Activated T-cell treated with anti-CD3 and anti-CD28 coated beads, Interleukin-2, amount 50 U/mL, for 48 hours (primary cell): Measurements from ENCODE around the gene DDX47.

Source experiments
- DNase-seq, 2 experiments: peaks; one replicate each; pipeline ENCODE4 v3.0.0-alpha.2; 2020

Gene DDX47

GRCh38 chr12:12813120-12814101, at the start of gene DDX47:
Gene DDX47, plus strand, starts transcription at chr12:12813346. Its CDS starts 22 bp downstream, at chr12:12813368.
- DNase-seq: peak; percentile 99

DNA sequence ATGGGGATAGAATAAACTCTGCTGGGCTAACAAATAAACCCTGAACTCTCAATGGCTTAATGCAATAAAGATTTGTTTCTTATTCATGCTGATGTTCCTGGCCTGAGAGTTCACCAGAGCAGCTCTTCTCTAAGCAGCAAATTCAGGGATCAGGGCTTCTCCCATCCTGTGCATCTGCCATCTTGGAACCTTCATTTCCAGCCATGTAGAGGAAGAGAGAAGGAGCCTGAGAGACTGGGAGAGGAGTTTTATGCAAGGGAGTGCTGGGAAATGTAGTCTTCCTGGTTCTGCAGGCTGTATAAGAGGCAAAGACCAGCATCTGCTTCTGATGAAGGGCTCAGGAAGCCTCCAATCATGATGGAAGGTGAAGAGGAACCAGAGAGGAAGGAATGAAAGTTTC, 48.3 kb upstream of the DDX47 start:
- DNase-seq: no peak

DNA sequence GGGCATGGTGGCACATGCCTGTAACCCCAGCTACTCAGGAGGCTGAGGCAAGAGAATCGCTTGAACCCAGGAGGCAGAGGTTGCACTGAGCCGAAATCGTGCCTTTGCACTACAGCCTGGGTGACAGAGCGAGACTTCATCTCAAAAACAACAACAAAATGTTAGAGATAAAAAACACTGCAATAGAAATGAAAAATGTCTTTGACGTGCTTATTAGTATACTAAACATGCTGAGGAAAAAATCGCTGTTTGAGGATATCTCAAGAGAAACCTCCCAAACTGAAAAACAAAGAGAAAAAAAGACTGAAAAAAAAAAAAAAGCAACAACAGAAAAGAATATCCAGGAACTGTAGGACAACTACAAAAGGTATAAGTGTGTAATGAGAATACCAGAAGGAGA, 42.9 kb upstream of the DDX47 start:
- no peak for DNase-seq

DNA sequence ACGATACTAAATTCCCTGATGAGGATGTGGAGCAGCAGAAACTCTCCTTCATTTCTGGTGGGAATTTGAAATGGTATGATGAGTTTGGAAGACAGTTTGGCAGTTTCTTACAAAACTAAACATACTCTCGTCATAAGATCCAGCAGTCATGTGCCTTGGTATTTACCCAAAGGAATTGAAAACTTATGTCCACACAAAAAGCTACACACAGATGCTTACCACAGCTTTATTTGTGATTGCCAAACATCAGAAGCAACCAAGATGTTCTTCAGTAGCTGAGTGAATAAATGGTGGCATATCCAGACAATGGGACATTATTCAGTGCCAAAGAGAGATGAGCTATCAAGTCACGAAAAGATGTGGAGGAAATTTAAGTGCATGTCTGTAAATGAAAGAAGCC, 38.4 kb upstream of the DDX47 start:
- no peak for DNase-seq

DNA sequence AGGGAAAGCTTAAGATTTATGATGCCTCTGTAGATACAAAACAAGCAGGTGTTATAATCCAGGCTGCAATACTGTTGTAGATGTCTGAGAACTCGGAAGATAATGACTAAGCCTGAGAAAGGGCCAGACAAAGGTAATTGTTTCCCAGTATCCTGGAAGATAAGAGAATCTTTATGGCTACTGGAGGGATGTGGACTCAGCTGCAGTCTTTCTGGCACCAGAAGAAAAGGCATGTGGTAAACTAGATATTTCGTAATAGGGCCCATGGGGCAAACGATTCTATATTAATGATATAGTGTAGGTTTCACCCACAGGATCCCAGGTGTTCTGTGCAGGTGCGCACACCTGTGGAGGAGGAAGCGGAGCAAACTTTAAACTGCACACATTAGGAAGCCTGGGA, 36.9 kb upstream of the DDX47 start:
- DNase-seq: no peak

DNA sequence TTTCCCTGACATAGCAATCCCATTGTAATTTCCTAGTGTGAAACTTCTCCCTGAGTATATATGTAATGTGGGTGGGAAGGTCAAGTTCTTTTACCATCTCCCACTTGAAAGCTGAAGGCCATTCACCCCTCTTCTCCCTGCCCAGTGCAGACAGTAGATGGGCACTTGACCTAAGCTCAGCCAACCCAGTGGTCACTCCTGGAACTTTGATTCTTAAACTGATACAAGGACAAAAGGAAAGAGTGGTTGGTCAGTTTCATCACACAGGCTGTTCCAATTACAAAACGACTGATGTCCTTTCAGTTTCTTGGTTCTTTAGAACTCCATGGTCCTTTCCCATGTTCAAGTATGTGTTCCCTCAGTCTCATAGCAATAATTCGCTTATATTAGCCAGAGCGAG, 36.1 kb upstream of the DDX47 start:
- no peak for DNase-seq

- DNase-seq: no peak
These were observed 34.1 kb upstream of the DDX47 start for GRCh38 chr12:12779007-12779406.

DNA sequence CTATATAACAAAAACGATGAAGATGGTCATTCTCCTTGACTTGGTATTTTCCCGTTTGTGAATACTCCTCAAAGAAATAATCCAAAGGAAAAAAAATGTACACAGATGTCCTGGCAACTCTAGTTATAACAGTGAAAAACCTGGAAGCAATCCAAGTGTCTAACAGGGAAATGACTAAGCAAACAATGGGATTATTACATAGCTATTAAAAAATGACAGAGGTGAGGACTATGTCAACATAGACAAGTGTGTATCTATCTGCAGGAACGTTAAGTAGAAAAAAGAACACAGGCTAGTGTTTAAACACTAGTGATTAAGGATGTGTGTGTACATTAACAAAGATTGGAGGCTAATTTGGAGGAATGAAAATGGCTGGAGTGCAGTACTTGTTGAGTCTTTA, 33.6 kb upstream of the DDX47 start:
- no peak for DNase-seq

DNA sequence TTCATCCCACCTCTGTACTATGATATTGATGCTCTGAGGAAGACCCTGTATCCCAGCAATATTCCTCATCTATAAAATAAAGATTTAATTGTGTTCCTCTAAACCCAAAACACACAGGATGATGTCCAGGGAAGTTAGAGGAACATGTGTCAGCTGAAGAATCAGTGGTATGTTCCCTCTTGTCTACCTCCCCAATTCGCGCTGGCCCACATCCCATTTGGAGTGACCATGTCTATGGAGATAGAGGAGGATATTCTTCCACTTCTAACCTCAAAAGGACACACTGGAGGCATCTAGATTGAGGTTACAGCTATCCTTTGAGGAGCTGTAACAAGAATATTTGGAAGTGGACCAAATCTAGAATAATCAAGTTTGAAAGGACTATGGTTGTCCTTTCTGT, 29.0 kb upstream of the DDX47 start:
- DNase-seq: no peak

DNA sequence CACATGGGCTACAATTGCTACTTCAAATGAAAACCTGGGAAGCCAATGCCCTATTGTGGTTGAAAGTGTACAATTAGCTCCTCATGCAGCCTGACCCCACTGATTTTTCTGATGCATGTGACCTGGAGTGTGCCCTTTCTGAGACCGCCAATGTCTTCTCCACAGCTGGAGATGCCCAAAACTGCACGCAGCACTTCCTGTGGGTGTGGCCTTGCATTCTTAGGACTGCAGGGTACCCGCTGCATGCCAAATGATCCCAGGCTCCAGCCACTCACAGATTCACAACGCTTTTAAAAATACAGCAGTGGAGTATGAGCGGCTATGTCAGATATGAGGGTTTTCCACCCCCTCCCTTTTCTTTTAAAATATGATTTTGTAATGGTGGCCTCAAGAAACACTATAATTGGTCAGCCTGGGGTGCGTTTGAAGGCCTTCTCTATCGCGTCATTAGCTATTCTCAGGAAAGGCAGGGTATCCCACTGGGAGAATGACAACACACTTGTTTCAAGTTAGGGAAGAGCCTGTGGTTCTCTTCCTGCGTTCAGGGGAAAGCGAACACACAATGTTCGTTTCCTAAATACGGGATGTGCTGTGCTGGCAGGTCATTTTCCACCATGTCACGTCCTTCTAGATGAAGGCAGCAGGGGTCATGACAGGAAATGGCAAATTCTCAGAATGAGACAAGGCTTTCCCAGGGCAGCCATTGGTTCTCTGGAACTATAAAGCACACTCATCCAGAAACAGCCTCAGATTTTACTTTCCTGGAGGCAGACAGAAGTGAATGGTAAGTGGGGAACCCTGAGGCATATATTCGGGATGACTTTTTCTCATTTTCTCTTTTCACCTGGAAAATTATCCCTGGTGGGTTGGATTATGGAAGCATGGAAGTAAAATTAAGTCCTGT, 28.0 kb upstream of the DDX47 start, which contains the start of gene APOLD1:
Gene APOLD1 (plus strand): TSS at position 749 of the 904 bp plus-strand sequence. CDS start 33 bp downstream, at position 782.
- DNase-seq: no peak

- DNase-seq: no peak
These were observed 26.8 kb upstream of the DDX47 start for GRCh38 chr12:12786351-12786705.

- peak; percentile 79 to 84 for DNase-seq
These were observed 26.2 kb upstream of the DDX47 start for GRCh38 chr12:12786706-12787601.

- DNase-seq: peak; percentile 40 to 42
These were observed 25.0 kb upstream of the DDX47 start for GRCh38 chr12:12788131-12788530.

GRCh38 chr12:12788675-12789368, 24.3 kb upstream of the DDX47 start:
- peak; percentile 60 to 64 for DNase-seq

- DNase-seq: no peak
These were observed 22.2 kb upstream of the DDX47 start for GRCh38 chr12:12790956-12791355.

GRCh38 chr12:12791756-12792369, 21.3 kb upstream of the DDX47 start:
- no peak for DNase-seq

- no peak for DNase-seq
These were observed 20.7 kb upstream of the DDX47 start for GRCh38 chr12:12792421-12792820.

DNA sequence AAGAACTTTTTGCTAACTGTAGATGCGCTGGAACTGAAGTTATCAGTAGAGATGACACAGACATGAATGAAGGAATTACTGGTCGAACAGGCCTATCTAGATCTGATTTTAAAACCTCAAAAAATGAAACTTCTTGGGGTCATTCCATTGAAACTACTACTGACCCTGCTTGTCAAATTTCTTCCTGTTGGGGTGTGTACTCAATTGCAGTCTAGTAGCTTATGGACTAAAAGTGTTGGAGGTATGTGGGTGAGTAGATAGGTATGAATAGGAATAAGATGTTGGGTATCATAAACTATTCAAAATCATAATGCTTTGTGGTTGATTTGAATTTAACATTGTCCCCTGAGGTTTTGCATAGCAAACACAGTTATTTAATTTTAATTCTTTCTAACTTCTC, 18.5 kb upstream of the DDX47 start:
- DNase-seq: no peak

- no peak for DNase-seq
These were observed 17.0 kb upstream of the DDX47 start for GRCh38 chr12:12796171-12796570.

GRCh38 chr12:12796928-12797793, 16.0 kb upstream of the DDX47 start:
- DNase-seq: no peak
